ENCODE measurements around the gene KRTAP10-6. TPM values are rescaled to one million over a fixed set of nuclear protein-coding genes. Genes with fewer than 3 reads are reported as not detected.
"Not testable (repeated sequence)": the region's sequence is repeated elsewhere in the genome, so short reads cannot be mapped to it uniquely, and the experiment has no call there.

KRTAP10-6 gene
- total RNA-seq, 1 experiment from 2014 or later, result not detected

DNA sequence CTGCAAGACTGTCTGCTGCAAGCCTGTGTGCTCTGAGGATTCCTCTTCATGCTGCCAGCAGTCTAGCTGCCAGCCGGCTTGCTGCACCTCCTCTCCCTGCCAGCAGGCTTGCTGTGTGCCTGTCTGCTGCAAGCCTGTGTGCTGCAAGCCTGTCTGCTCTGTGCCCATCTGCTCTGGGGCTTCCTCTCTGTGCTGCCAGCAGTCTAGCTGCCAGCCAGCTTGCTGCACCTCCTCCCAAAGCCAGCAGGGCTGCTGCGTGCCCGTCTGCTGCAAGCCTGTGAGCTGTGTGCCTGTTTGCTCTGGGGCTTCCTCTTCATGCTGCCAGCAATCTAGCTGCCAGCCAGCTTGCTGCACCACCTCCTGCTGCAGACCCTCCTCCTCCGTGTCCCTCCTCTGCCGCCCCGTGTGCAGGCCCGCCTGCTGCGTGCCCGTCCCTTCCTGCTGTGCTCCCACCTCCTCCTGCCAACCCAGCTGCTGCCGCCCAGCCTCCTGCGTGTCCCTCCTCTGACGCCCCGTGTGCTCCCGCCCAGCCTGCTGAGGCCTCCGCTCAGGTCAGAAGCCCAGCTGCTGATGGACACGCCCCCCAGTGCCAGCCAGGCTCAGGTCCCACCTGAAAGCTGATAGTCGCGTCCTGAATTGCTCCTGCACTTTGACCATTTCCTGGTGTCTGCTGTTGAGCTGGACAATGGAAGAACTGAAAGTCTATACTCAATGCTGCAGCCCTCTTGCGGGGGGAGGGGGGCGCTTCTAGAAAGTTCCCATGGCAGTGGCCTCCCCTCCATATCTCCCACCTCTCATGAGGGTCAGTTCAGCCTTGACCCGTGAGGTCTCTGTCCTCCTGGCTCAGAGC lies 17.6 kb downstream of the KRTAP10-6 start:
- Histone ChIP-seq H3K36me3 (ENCODE audit: low read depth, low read length) (no peaks in the 10 kb centered on the region), H2AFZ (ENCODE audit: low read length) (no peak overlapping the region), H3K9ac (ENCODE audit: low read length) (no peak overlapping the region), H3K79me2 (ENCODE audit: low read length) (no peaks in the 10 kb centered on the region), H3K27ac (ENCODE audit: low read length) (no peak overlapping the region), H3K9me3 (ENCODE audit: low read length) (peaks cover 5% of the 10 kb centered on the region; the same call in 1 of the 2 replicates), H3K9me2 (replicated peaks; ENCODE audit: low read length) (no peaks in the 10 kb centered on the region), H3F3A (ENCODE audit: low read length, unreplicated experiment) (no peaks in the 10 kb centered on the region), H3K27me3 (ENCODE audit: low read length) (no peaks in the 10 kb centered on the region), H3K4me2 (ENCODE audit: low read length) (no peak overlapping the region), H3K4me3 (ENCODE audit: low read length) (no peak overlapping the region), H3K4me1 (ENCODE audit: insufficient read depth, low read length) (peaks cover 6% of the 10 kb centered on the region), H4K20me1 (ENCODE audit: low read length) (no peaks in the 10 kb centered on the region)
- no TSS peak for BruUV-seq (replicated peaks)
- CTCF ChIA-PET, result interaction anchor here (0.7 to 1.5 kb wide), 2 partner anchors 10 to 168 kb away, joined by 3 to 4 read pairs; no protein-coding TSS in a partner anchor
- ATAC-seq (peak; percentile 27), DNase-seq (peak; percentile 14)
- TF ChIP-seq EZH2 (IDR thresholded peaks at IDR 0.05; ENCODE audit: low read length, unreplicated experiment), result no peak
- TF ChIP-seq, protein P1, sequence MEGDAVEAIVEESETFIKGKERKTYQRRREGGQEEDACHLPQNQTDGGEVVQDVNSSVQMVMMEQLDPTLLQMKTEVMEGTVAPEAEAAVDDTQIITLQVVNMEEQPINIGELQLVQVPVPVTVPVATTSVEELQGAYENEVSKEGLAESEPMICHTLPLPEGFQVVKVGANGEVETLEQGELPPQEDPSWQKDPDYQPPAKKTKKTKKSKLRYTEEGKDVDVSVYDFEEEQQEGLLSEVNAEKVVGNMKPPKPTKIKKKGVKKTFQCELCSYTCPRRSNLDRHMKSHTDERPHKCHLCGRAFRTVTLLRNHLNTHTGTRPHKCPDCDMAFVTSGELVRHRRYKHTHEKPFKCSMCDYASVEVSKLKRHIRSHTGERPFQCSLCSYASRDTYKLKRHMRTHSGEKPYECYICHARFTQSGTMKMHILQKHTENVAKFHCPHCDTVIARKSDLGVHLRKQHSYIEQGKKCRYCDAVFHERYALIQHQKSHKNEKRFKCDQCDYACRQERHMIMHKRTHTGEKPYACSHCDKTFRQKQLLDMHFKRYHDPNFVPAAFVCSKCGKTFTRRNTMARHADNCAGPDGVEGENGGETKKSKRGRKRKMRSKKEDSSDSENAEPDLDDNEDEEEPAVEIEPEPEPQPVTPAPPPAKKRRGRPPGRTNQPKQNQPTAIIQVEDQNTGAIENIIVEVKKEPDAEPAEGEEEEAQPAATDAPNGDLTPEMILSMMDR (conservative IDR thresholded peaks at IDR 0.05; ENCODE audit: low read depth, low read length), result no peak
- TF ChIP-seq EZH2phosphoT487 (IDR thresholded peaks at IDR 0.05; ENCODE audit: borderline replicate concordance, low read length), result no peak
- intact Hi-C loops (cut with micrococcal nuclease), result no loop called here
- POLR2A ChIA-PET (ENCODE audit: unreplicated experiment), result no interaction called here

- ATAC-seq, result peak; percentile 8
- H3K27ac ChIP-seq (ENCODE audit: low read length); DNase-seq; H3K79me2 ChIP-seq (ENCODE audit: low read length); BruUV-seq (replicated peaks); H3K9me2 ChIP-seq (replicated peaks; ENCODE audit: low read length); H4K20me1 ChIP-seq (ENCODE audit: low read length); H3K27me3 ChIP-seq (ENCODE audit: low read length); H3K9me3 ChIP-seq (ENCODE audit: low read length); H3K36me3 ChIP-seq (ENCODE audit: low read depth, low read length); H3K4me1 ChIP-seq (ENCODE audit: insufficient read depth, low read length); intact Hi-C loops (cut with micrococcal nuclease); H3F3A ChIP-seq (ENCODE audit: low read length, unreplicated experiment); H3K4me3 ChIP-seq (ENCODE audit: low read length); H3K9ac ChIP-seq (ENCODE audit: low read length): not testable (repeated sequence)
- CTCF ChIA-PET, result interaction anchor here (0.7 to 1.5 kb wide), 2 partner anchors 10 to 169 kb away, joined by 3 to 4 read pairs; no protein-coding TSS in a partner anchor
- H3K4me2 ChIP-seq (ENCODE audit: low read length), result peak within 1 kb of the TSS; percentile 34; the same call in 1 of the 2 replicates
- POLR2A ChIA-PET (ENCODE audit: unreplicated experiment), result interaction anchor here (0.6 kb wide), 1 partner anchor 110 kb away, joined by 3 read pairs; no protein-coding TSS in a partner anchor
- peak within 1 kb of the TSS; percentile 48; the same call in 1 of the 2 replicates for H2AFZ ChIP-seq (ENCODE audit: low read length)
Observed at GRCh38 chr21:44573630-44574456, 18.5 kb downstream of the KRTAP10-6 start, which contains the start of gene KRTAP10-4. Gene KRTAP10-4 (plus strand): TSS chr21:44573729. CDS start chr21:44573759, 30 bp downstream.

GRCh38 chr21:44572959-44573583 lies 19.2 kb downstream of the KRTAP10-6 start:
- no TSS peak for BruUV-seq (replicated peaks)
- Histone ChIP-seq H4K20me1 (ENCODE audit: low read length) (no peaks in the 10 kb centered on the region), H3K36me3 (ENCODE audit: low read depth, low read length) (no peaks in the 10 kb centered on the region), H3K4me3 (ENCODE audit: low read length) (no peak overlapping the region), H3F3A (ENCODE audit: low read length, unreplicated experiment) (no peaks in the 10 kb centered on the region), H3K27me3 (ENCODE audit: low read length) (no peaks in the 10 kb centered on the region), H3K9ac (ENCODE audit: low read length) (no peak overlapping the region), H3K9me3 (ENCODE audit: low read length) (peaks cover 5% of the 10 kb centered on the region; the same call in 1 of the 2 replicates), H2AFZ (ENCODE audit: low read length) (peak overlapping the region; percentile 48; the same call in 1 of the 2 replicates), H3K4me1 (ENCODE audit: insufficient read depth, low read length) (peaks cover 6% of the 10 kb centered on the region), H3K4me2 (ENCODE audit: low read length) (peak overlapping the region; percentile 34; the same call in 1 of the 2 replicates), H3K27ac (ENCODE audit: low read length) (no peak overlapping the region), H3K79me2 (ENCODE audit: low read length) (no peaks in the 10 kb centered on the region), H3K9me2 (replicated peaks; ENCODE audit: low read length) (no peaks in the 10 kb centered on the region)
- CTCF ChIA-PET, result no interaction called here
- TF ChIP-seq, protein P1 (conservative IDR thresholded peaks at IDR 0.05; ENCODE audit: low read depth, low read length), result no peak
- no peak for TF ChIP-seq EZH2 (IDR thresholded peaks at IDR 0.05; ENCODE audit: low read length, unreplicated experiment)
- POLR2A ChIA-PET (ENCODE audit: unreplicated experiment), result interaction anchor here (0.6 kb wide), 1 partner anchor 110 kb away, joined by 3 read pairs; no protein-coding TSS in a partner anchor
- intact Hi-C loops (cut with micrococcal nuclease), result no loop called here
- peak; percentile 86 for ATAC-seq
- peak; percentile 69 for DNase-seq

Data from PC-3 (cell line).